ENCODE results near the gene UCP2.
"Not testable (repeated sequence)": the region's sequence is repeated elsewhere in the genome, so short reads cannot be mapped to it uniquely, and the experiment has no call there.

The UCP2 gene

GRCh38 chr11:73944901-73945300, 37.7 kb downstream of the UCP2 start:
- Histone ChIP-seq H3K9me3 (ENCODE audit: control insufficient read depth, low read length) (peaks cover 8% of the 10 kb centered on the region), H3K36me3 (ENCODE audit: control insufficient read depth, insufficient read depth, low read length, severe bottlenecking) (no peaks in the 10 kb centered on the region), H3K4me3 (ENCODE audit: low read length) (no peak overlapping the region), H3K9ac (ENCODE audit: low read length) (no peak overlapping the region), H3K4me1 (ENCODE audit: control insufficient read depth, insufficient read depth, low read length) (peaks cover 5% of the 10 kb centered on the region), H3K27me3 (replicated peaks; ENCODE audit: control insufficient read depth, insufficient read depth, low read length) (no peaks in the 10 kb centered on the region)
- DNase-seq (ENCODE audit: low read depth): no peak

GRCh38 chr11:73944085-73944484, 38.6 kb downstream of the UCP2 start:
- H3K27me3 ChIP-seq (replicated peaks; ENCODE audit: control insufficient read depth, insufficient read depth, low read length): no peaks in the 10 kb centered on the region
- H3K9me3 ChIP-seq (ENCODE audit: control insufficient read depth, low read length): peaks cover 11% of the 10 kb centered on the region
- DNase-seq (ENCODE audit: low read depth): no peak

GRCh38 chr11:73942010-73942409, 40.6 kb downstream of the UCP2 start:
- no peak overlapping the region for H3K4me3 ChIP-seq (ENCODE audit: low read length)
- DNase-seq (ENCODE audit: low read depth): no peak
- no peaks in the 10 kb centered on the region for H3K27me3 ChIP-seq (replicated peaks; ENCODE audit: control insufficient read depth, insufficient read depth, low read length)
- peaks cover 15% of the 10 kb centered on the region for H3K9me3 ChIP-seq (ENCODE audit: control insufficient read depth, low read length)
- H3K9ac ChIP-seq (ENCODE audit: low read length): no peak overlapping the region
- peaks cover 5% of the 10 kb centered on the region for H3K4me1 ChIP-seq (ENCODE audit: control insufficient read depth, insufficient read depth, low read length)
- no peaks in the 10 kb centered on the region for H3K36me3 ChIP-seq (ENCODE audit: control insufficient read depth, insufficient read depth, low read length, severe bottlenecking)

More at GRCh38 chr11:73944085-73944484, 38.6 kb downstream of the UCP2 start:
- Histone ChIP-seq H3K4me1 (ENCODE audit: control insufficient read depth, insufficient read depth, low read length) (peaks cover 5% of the 10 kb centered on the region), H3K4me3 (ENCODE audit: low read length) (no peak overlapping the region), H3K36me3 (ENCODE audit: control insufficient read depth, insufficient read depth, low read length, severe bottlenecking) (no peaks in the 10 kb centered on the region), H3K9ac (ENCODE audit: low read length) (no peak overlapping the region)

GRCh38 chr11:73940801-73941570, 41.7 kb downstream of the UCP2 start:
- Histone ChIP-seq H3K27me3 (replicated peaks; ENCODE audit: control insufficient read depth, insufficient read depth, low read length) (no peaks in the 10 kb centered on the region), H3K36me3 (ENCODE audit: control insufficient read depth, insufficient read depth, low read length, severe bottlenecking) (no peaks in the 10 kb centered on the region), H3K9me3 (ENCODE audit: control insufficient read depth, low read length) (peaks cover 9% of the 10 kb centered on the region), H3K4me1 (ENCODE audit: control insufficient read depth, insufficient read depth, low read length) (peaks cover 5% of the 10 kb centered on the region), H3K9ac (ENCODE audit: low read length) (no peak overlapping the region), H3K4me3 (ENCODE audit: low read length) (no peak overlapping the region)
- no peak for DNase-seq (ENCODE audit: low read depth)

- DNase-seq (ENCODE audit: low read depth): no peak
- peak overlapping the region; percentile 15 for H3K4me3 ChIP-seq (ENCODE audit: low read length)
Measured at GRCh38 chr11:73939096-73939495, 43.5 kb downstream of the UCP2 start.

GRCh38 chr11:73936047-73936446, 46.6 kb downstream of the UCP2 start:
- H3K9me3 ChIP-seq (ENCODE audit: control insufficient read depth, low read length); H3K27me3 ChIP-seq (replicated peaks; ENCODE audit: control insufficient read depth, insufficient read depth, low read length); DNase-seq (ENCODE audit: low read depth); H3K4me1 ChIP-seq (ENCODE audit: control insufficient read depth, insufficient read depth, low read length); H3K4me3 ChIP-seq (ENCODE audit: low read length); H3K9ac ChIP-seq (ENCODE audit: low read length): not testable (repeated sequence)
- peaks cover 15% of the 10 kb centered on the region for H3K36me3 ChIP-seq (ENCODE audit: control insufficient read depth, insufficient read depth, low read length, severe bottlenecking)

More at GRCh38 chr11:73939096-73939495, 43.5 kb downstream of the UCP2 start:
- H3K36me3 ChIP-seq (ENCODE audit: control insufficient read depth, insufficient read depth, low read length, severe bottlenecking): peaks cover 3% of the 10 kb centered on the region
- H3K27me3 ChIP-seq (replicated peaks; ENCODE audit: control insufficient read depth, insufficient read depth, low read length): no peaks in the 10 kb centered on the region
- peaks cover 5% of the 10 kb centered on the region for H3K4me1 ChIP-seq (ENCODE audit: control insufficient read depth, insufficient read depth, low read length)
- H3K9me3 ChIP-seq (ENCODE audit: control insufficient read depth, low read length): peaks cover 9% of the 10 kb centered on the region
- no peak overlapping the region for H3K9ac ChIP-seq (ENCODE audit: low read length)

- H3K4me1 ChIP-seq (ENCODE audit: control insufficient read depth, insufficient read depth, low read length): no peaks in the 10 kb centered on the region
- H3K27me3 ChIP-seq (replicated peaks; ENCODE audit: control insufficient read depth, insufficient read depth, low read length): no peaks in the 10 kb centered on the region
- H3K9ac ChIP-seq (ENCODE audit: low read length): no peak overlapping the region
- no peaks in the 10 kb centered on the region for H3K9me3 ChIP-seq (ENCODE audit: control insufficient read depth, low read length)
- H3K36me3 ChIP-seq (ENCODE audit: control insufficient read depth, insufficient read depth, low read length, severe bottlenecking): peaks cover 28% of the 10 kb centered on the region
- no peak for DNase-seq (ENCODE audit: low read depth)
- H3K4me3 ChIP-seq (ENCODE audit: low read length): no peak overlapping the region
Measured at GRCh38 chr11:73932781-73933180, 49.9 kb downstream of the UCP2 start.

- Histone ChIP-seq H3K9me3 (ENCODE audit: control insufficient read depth, low read length) (no peaks in the 10 kb centered on the region), H3K27me3 (replicated peaks; ENCODE audit: control insufficient read depth, insufficient read depth, low read length) (no peaks in the 10 kb centered on the region), H3K9ac (ENCODE audit: low read length) (no peak overlapping the region), H3K4me3 (ENCODE audit: low read length) (no peak overlapping the region), H3K36me3 (ENCODE audit: control insufficient read depth, insufficient read depth, low read length, severe bottlenecking) (peaks cover 36% of the 10 kb centered on the region), H3K4me1 (ENCODE audit: control insufficient read depth, insufficient read depth, low read length) (no peaks in the 10 kb centered on the region)
- no peak for DNase-seq (ENCODE audit: low read depth)
Measured at GRCh38 chr11:73931951-73932350, 50.7 kb downstream of the UCP2 start.

GRCh38 chr11:73931039-73931645, 51.5 kb downstream of the UCP2 start:
- Histone ChIP-seq H3K9me3 (ENCODE audit: control insufficient read depth, low read length) (no peaks in the 10 kb centered on the region), H3K27me3 (replicated peaks; ENCODE audit: control insufficient read depth, insufficient read depth, low read length) (no peaks in the 10 kb centered on the region), H3K9ac (ENCODE audit: low read length) (no peak overlapping the region), H3K4me1 (ENCODE audit: control insufficient read depth, insufficient read depth, low read length) (no peaks in the 10 kb centered on the region), H3K4me3 (ENCODE audit: low read length) (no peak overlapping the region), H3K36me3 (ENCODE audit: control insufficient read depth, insufficient read depth, low read length, severe bottlenecking) (peaks cover 39% of the 10 kb centered on the region)
- DNase-seq (ENCODE audit: low read depth): peak; percentile 67

- Histone ChIP-seq H3K27me3 (replicated peaks; ENCODE audit: control insufficient read depth, insufficient read depth, low read length) (no peaks in the 10 kb centered on the region), H3K36me3 (ENCODE audit: control insufficient read depth, insufficient read depth, low read length, severe bottlenecking) (peaks cover 46% of the 10 kb centered on the region)
- DNase-seq (ENCODE audit: low read depth): no peak
Measured at GRCh38 chr11:73929388-73929787, 53.3 kb downstream of the UCP2 start.

More at GRCh38 chr11:73929388-73929787, 53.3 kb downstream of the UCP2 start:
- no peak overlapping the region for H3K4me3 ChIP-seq (ENCODE audit: low read length)
- no peaks in the 10 kb centered on the region for H3K9me3 ChIP-seq (ENCODE audit: control insufficient read depth, low read length)
- H3K4me1 ChIP-seq (ENCODE audit: control insufficient read depth, insufficient read depth, low read length): no peaks in the 10 kb centered on the region
- H3K9ac ChIP-seq (ENCODE audit: low read length): no peak overlapping the region

Measured in adipocyte (in vitro differentiated cells).